RCC 7860 (cell line): ENCODE measurements around the gene DIPK1B.

Experiments used
- DNase-seq: peaks from one replicate; pipeline ENCODE4 v3.0.0-alpha.2; 2015; ENCODE audit warnings: low spot score
- FAIRE-seq: peaks from 2 replicates; lab custom pipeline; 2012; peaks lifted over from hg19 to GRCh38; lab: Jason Lieb, UNC

The DIPK1B gene

GRCh38 chr9:136673088-136673974, 39.0 kb upstream of the DIPK1B start:
- no peak for DNase-seq
- no peak for FAIRE-seq

- FAIRE-seq (no peak), DNase-seq (no peak)
Observed at GRCh38 chr9:136673975-136674785, 38.2 kb upstream of the DIPK1B start.

- DNase-seq (no peak), FAIRE-seq (no peak)
Observed at GRCh38 chr9:136674786-136675349, 37.5 kb upstream of the DIPK1B start.

GRCh38 chr9:136675477-136676296, 36.7 kb upstream of the DIPK1B start:
- no peak for DNase-seq
- FAIRE-seq = no peak

DNA sequence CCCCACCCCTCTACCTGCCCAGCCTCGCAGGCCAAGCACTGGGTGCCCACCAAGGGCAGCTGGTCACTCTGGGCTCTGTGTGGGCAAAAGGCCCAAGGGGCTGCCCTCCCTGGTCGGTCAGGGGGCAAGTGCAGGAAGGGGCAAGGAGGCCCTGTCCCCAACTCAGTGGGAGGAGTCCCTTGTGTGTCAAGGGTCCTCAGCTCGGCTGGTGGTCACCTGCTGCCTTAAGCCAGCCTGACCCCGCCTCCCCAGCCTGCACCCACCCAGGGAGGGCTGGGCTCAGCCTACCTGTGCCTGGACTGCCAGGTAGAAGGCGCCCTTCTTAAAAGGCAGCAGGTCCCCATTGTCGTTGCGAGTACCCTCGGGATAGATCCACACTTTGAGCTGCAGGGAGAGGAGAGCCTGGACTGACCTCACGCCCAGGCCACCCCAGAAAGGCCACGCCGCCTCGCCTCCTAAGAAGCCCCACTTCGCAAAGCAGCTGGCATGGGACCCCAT, 36.0 kb upstream of the DIPK1B start:
- FAIRE-seq = no peak
- no peak for DNase-seq

DNA sequence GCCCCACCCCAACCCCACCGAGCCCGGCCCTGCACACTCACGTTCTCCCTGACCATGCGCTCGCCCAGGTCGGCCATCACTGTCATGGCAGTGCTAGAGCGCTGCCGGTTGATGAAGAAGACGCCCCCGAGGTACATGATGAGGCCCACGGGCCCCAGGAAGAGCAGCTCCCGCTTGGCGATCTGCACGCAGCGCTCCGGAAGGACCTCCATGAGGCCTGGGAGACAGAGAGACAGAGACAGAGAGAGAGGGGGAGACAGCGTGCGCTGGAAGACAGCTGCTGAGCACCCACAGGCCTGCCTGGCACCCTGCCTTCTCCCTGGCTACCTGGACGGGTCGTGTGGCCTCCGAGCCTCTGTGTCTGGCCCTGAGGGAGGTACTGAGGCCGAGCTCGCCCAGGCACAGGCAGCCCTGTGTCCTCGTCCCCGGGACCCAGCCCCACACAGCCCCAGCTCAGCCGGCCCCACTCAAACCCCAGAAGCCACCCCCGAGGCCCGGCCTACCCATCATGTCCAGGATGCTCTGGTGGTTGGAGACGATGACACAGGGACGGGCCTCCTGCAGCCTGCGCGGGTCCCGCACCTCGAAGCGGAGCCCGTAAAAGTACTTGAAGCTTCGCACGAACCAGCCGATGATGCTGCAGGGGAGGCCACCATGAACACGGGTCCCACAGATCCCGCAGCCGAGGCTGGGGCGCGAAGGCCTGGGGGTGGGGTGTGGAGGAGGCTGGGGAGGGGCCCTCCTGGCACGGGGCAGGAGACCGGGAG, 35.3 kb upstream of the DIPK1B start:
- FAIRE-seq (no peak), DNase-seq (no peak)

DNA sequence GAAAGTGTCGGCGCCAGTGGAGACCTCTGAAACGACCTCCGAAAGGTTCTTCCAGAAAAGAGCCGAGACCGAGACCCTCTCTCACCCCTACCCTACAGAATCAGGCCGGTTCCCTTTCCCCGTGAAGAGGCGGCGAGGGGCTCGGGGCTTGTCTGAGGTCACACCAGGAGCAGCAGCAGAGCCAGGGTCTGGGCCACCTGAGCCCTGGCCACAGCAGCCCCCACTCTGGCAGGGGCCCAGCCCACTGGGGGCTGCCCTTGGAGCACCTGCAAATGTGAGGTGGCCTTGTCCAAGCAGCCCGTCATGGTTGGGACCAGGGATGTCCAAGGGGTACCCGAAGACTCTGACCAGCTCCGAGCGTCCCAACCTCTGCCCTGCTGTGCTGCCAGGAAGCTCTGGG, 34.3 kb upstream of the DIPK1B start:
- no peak for FAIRE-seq

DNA sequence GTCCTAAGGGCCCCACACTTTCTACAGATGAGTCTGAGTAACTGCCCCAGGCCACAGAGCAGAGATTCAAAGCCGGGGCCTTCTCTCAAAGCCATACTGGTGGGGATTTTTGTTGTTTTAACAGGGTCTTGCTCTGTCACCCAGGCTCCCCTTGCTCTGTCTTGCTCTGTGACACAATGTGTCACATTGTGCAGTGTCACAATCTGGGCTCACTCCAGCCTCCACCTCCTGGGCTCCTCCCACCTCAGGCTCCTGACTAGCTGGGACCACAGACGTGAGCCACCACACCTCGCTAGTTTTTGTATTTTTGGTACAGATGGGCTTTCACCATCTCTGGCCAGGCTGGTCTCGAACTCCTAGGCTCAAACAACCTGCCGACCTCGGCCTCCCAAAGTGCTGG, 33.7 kb upstream of the DIPK1B start:
- DNase-seq = no peak
- no peak for FAIRE-seq

More for the DNA sequence above, 34.3 kb upstream of the DIPK1B start:
- DNase-seq = no peak

GRCh38 chr9:136679431-136679941, 32.9 kb upstream of the DIPK1B start:
- FAIRE-seq (no peak), DNase-seq (no peak)

DNA sequence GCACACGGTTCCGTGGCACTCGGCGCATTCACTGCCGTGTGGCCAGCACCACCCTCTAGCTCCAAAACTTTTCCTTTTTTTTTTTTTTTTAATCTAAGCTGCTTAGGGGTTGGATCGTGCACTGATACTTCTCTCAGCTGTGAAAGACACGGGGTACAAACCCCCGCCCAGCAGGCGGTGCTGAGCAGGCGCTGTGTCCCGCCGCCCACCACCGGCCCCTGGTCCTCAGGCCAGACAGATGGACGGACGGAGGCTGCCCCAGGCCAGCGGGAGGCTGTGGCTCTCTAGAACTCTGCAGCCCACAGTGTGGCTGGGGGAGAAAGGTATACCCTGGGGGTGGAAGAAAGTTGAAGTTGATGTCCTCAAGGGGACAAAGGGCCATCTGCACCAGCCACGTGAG, 31.3 kb upstream of the DIPK1B start:
- DNase-seq = no peak
- FAIRE-seq = no peak

DNA sequence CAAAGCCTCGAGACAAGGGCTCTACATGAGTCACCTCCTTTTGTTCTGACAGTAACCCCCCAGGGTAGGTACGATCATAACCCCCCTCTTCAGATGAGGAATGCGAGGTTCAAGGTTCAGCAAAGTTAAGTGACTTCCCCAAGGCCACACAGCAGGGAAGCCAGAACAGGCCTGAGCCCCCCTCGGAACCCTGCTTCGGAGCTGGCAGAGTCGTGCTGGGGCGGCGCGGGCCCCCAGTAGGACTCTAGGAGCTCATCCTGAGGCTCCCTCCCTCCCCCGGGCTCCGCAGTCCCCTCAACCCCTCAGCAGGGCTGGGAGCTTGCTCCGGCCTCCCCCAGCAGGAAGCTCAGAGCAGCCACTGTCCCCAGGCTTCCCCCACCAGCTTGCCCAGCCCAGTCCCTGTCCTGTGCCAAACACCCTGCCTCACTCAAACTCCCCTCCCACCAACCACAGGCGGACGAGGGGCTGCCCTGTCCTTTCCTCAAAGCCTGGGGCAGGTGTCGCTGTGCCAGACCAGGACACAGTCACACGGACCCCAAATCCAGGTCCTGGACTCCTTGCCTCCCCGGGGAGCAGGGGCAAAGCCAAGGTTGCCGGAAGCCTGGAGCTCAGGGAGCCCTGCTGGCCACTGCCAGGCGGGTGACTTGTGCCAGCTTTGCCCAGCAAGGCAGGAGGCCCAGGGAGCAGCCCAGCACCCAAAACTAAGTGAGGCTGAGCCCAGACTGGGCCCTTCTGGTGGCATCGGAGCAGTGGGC, 30.2 kb upstream of the DIPK1B start:
- DNase-seq (no peak), FAIRE-seq (no peak)

DNA sequence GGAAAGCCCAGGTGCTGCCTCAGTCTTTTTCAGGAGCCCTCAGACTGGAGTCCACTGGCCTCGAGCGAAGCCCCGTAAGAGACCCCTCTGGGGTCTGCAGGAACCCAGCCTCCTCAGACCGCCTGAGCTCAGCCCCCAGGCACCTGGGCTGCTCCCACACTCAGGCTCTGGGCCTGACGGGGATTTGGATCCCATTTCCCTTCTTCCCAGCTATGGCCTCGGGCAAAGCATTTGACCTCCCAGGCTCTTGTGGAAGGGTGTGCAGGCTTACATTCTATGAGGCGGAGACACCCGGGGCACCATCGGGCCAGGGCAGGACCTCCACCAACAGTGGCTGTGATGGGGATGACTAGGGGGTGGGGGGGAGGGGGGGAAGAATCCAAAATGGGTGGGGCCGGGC, 29.7 kb upstream of the DIPK1B start:
- DNase-seq = no peak
- FAIRE-seq = no peak

- DNase-seq (no peak), FAIRE-seq (no peak)
Observed at GRCh38 chr9:136683173-136683745, 29.1 kb upstream of the DIPK1B start.

DNA sequence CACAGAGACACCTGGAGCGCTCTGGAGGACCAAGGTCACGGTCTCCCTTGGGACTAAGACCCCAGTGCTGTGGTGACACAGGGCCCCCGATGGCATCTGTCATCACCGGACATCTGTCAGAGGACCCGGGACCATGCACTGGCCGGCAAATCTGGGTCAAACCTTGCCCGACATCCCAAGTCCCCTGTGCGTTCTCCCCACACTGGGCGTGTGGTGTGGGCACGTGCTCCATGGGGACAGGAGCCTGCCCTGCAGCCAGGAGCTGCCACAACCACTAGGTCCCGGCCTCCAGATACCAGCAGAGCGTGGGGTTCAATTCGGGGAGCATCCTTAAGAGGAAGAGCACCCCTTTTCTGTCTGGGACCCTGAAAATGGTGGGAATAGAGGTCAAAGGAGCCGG, 28.6 kb upstream of the DIPK1B start:
- FAIRE-seq (no peak), DNase-seq (no peak)

GRCh38 chr9:136684339-136684738, 28.0 kb upstream of the DIPK1B start:
- DNase-seq = no peak
- no peak for FAIRE-seq

DNA sequence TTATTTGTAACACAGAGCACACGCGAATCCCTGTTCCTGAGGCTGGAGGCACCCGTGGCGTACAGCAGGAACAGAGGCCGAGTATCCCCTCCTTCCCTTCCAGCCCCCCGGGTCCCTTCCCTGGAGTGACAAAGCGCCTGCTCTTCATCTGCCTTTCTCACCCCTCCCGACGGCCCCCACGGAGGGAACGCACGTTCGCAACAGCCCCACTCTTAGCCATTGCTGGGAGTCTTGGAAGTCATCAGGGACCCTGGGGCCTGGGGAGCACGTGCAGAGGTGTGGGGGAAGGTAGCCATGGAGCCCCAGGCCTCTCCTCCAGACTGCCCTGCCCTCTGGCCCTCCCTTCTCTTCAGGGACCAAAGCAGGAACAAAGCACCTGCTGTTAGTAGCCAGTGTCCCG, 27.6 kb upstream of the DIPK1B start:
- FAIRE-seq (no peak), DNase-seq (no peak)

DNA sequence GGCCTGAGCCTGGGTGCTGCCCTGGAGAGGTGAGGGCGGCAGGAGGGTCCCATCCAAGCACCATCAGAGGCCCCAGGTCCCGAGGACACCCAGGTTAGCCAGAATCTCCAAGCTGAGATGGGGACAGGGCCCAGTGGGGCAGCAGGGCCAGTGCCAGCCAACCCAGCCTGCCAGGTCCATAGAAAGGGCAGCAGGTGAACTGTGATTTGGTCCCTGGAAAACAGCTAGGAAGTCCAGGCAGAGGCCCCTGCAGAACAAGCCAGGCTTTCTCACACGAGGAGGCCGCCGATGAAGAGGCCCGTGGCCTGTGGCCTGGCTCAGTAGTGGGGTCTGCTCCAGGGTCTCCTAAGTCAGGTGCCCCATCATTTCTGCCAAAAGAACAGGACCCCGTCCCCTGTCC, 27.2 kb upstream of the DIPK1B start:
- no peak for DNase-seq
- no peak for FAIRE-seq

DNA sequence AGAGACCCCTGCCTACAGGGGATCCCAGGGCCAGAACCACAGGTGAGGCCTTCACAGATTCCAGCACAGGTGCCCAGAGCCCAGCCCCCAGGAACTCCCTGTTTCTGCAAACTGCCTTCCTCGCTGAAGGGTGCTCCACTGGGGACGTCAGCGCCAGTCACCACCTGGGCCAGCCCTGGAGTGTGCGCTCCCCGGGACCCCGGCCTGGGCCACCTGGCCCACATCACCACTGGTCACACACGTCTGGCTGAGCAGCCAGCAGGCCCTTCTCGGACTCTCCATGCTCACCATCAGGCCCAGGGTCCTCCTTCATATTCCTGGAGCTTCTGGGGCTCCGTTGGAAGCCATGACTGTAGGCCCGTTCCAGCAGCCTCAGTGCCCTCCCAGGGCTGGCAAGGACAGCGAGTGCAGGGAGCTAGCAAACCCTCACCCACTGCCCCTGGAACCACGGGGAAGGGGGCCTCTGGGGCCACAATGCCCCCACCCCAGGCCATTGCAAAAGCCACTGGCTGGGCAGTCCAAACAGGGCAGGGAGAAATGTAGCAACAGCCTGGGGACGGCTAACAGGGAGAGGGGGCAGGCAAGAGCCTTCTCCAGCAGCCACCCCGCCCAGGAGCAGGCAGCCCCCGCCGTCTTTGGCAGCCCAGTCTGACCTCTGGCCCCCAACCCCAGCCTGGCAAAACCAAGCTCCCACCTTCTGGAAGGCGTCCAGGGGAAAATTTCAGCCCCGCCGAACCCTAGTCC, 26.4 kb upstream of the DIPK1B start:
- FAIRE-seq (no peak), DNase-seq (no peak)
